Measurements from ENCODE around the gene TEK. TPM values are rescaled to one million over a fixed set of nuclear protein-coding genes. Genes with fewer than 3 reads are reported as not detected.

TEK gene
- total RNA-seq, 1 experiment from 2014 or later = not detected

DNA sequence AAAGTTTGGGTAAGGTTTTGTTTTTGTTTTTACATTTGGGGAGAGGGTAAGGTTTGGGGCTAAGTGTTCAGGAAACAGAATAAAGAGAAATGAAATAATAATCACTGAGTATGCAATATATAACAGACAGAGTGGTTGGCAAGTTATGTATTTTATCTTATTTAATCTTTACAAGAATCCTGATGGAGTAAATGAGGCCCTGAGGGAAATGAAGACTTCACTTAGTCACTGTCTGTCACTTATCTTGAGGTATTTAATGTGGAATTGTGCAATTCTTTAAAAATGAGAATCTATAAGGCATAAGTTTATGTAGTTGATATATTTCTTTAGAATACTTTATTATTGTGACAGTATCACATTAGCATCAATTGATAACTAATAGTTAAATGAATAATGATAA lies 48.1 kb downstream of the TEK start:
- Histone ChIP-seq H3K27me3 (ENCODE audit: insufficient read depth, low read depth) (no peaks in the 10 kb centered on the region), H3K4me2 (no peak overlapping the region), H3K4me3 (no peak overlapping the region), H4K20me1 (ENCODE audit: insufficient read depth) (no peaks in the 10 kb centered on the region), H2AFZ (no peak overlapping the region), H3K27ac (no peak overlapping the region), H3K4me1 (replicated peaks; ENCODE audit: insufficient read depth) (peaks cover 2% of the 10 kb centered on the region), H3K36me3 (ENCODE audit: low read depth) (no peaks in the 10 kb centered on the region), H3K79me2 (ENCODE audit: low read depth) (no peaks in the 10 kb centered on the region), H3K9me3 (ENCODE audit: insufficient read depth, low read depth) (no peaks in the 10 kb centered on the region), H3F3A (ENCODE audit: insufficient read depth, low read depth) (no peaks in the 10 kb centered on the region; the same call in 1 of the 2 replicates), H3K9me2 (ENCODE audit: insufficient read depth) (no peaks in the 10 kb centered on the region)
- TF ChIP-seq, protein P1, sequence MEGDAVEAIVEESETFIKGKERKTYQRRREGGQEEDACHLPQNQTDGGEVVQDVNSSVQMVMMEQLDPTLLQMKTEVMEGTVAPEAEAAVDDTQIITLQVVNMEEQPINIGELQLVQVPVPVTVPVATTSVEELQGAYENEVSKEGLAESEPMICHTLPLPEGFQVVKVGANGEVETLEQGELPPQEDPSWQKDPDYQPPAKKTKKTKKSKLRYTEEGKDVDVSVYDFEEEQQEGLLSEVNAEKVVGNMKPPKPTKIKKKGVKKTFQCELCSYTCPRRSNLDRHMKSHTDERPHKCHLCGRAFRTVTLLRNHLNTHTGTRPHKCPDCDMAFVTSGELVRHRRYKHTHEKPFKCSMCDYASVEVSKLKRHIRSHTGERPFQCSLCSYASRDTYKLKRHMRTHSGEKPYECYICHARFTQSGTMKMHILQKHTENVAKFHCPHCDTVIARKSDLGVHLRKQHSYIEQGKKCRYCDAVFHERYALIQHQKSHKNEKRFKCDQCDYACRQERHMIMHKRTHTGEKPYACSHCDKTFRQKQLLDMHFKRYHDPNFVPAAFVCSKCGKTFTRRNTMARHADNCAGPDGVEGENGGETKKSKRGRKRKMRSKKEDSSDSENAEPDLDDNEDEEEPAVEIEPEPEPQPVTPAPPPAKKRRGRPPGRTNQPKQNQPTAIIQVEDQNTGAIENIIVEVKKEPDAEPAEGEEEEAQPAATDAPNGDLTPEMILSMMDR (conservative IDR thresholded peaks at IDR 0.05) = no peak
- no peak for TF ChIP-seq EZH2 (IDR thresholded peaks at IDR 0.05; ENCODE audit: low read depth)
- BruUV-seq (replicated peaks) = no TSS peak
- intact Hi-C loops (cut with micrococcal nuclease; ENCODE audit: unreplicated experiment) = no loop called here
- ChIA-PET CTCF (no interaction called here), POLR2A (ENCODE audit: unreplicated experiment) (no interaction called here)
- DNase-seq = no peak

DNA sequence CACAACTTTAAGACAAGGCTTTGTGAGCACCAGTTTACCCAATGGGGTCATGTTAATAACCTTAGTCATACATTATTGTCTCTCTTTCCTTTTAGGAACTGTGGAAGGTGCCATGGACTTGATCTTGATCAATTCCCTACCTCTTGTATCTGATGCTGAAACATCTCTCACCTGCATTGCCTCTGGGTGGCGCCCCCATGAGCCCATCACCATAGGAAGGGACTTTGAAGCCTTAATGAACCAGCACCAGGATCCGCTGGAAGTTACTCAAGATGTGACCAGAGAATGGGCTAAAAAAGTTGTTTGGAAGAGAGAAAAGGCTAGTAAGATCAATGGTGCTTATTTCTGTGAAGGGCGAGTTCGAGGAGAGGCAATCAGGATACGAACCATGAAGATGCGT lies 48.7 kb downstream of the TEK start:
- Histone ChIP-seq H3K9me3 (ENCODE audit: insufficient read depth, low read depth) (no peaks in the 10 kb centered on the region), H3K27ac (no peak overlapping the region), H3K9me2 (ENCODE audit: insufficient read depth) (no peaks in the 10 kb centered on the region), H2AFZ (no peak overlapping the region), H3K36me3 (ENCODE audit: low read depth) (no peaks in the 10 kb centered on the region), H3K79me2 (ENCODE audit: low read depth) (no peaks in the 10 kb centered on the region), H3K27me3 (ENCODE audit: insufficient read depth, low read depth) (no peaks in the 10 kb centered on the region), H4K20me1 (ENCODE audit: insufficient read depth) (no peaks in the 10 kb centered on the region), H3K4me1 (replicated peaks; ENCODE audit: insufficient read depth) (no peaks in the 10 kb centered on the region), H3K4me2 (no peak overlapping the region), H3K4me3 (no peak overlapping the region), H3F3A (ENCODE audit: insufficient read depth, low read depth) (no peaks in the 10 kb centered on the region)
- ChIA-PET CTCF (no interaction called here), POLR2A (ENCODE audit: unreplicated experiment) (no interaction called here)
- intact Hi-C loops (cut with micrococcal nuclease; ENCODE audit: unreplicated experiment) = no loop called here
- BruUV-seq (replicated peaks) = no TSS peak
- DNase-seq = no peak
- no peak for TF ChIP-seq EZH2 (IDR thresholded peaks at IDR 0.05; ENCODE audit: low read depth)
- TF ChIP-seq, protein P1 (conservative IDR thresholded peaks at IDR 0.05) = no peak

DNA sequence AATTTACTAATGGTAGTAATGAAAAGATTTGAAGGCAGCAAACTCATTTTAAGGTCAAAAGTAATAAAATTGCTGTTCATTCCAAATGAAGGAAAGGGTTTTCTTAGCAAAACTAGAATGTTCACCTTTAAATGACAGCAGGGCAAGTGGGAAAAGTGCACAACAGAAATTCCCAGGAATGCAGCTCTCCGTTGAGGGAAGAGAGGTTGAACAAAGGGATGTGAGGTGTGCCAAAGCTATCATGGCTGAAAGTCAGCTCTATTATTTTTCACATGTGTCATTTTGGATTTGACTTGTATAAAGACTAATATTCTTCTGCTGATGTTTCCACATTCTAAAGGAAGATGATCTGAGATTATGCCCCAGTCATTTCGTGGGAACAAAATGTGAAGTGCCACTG lies 51.6 kb downstream of the TEK start:
- BruUV-seq (replicated peaks) = no TSS peak
- Histone ChIP-seq H3K27me3 (ENCODE audit: insufficient read depth, low read depth) (no peaks in the 10 kb centered on the region), H4K20me1 (ENCODE audit: insufficient read depth) (no peaks in the 10 kb centered on the region), H3K27ac (no peak overlapping the region), H3K4me1 (replicated peaks; ENCODE audit: insufficient read depth) (no peaks in the 10 kb centered on the region), H3K9me3 (ENCODE audit: insufficient read depth, low read depth) (no peaks in the 10 kb centered on the region), H2AFZ (no peak overlapping the region), H3K4me2 (no peak overlapping the region), H3K79me2 (ENCODE audit: low read depth) (no peaks in the 10 kb centered on the region), H3K4me3 (no peak overlapping the region), H3K9me2 (ENCODE audit: insufficient read depth) (no peaks in the 10 kb centered on the region), H3K36me3 (ENCODE audit: low read depth) (no peaks in the 10 kb centered on the region), H3F3A (ENCODE audit: insufficient read depth, low read depth) (no peaks in the 10 kb centered on the region)
- no peak for TF ChIP-seq EZH2 (IDR thresholded peaks at IDR 0.05; ENCODE audit: low read depth)
- TF ChIP-seq, protein P1 (conservative IDR thresholded peaks at IDR 0.05) = no peak
- intact Hi-C loops (cut with micrococcal nuclease; ENCODE audit: unreplicated experiment) = no loop called here
- ChIA-PET POLR2A (ENCODE audit: unreplicated experiment) (no interaction called here), CTCF (no interaction called here)
- no peak for DNase-seq

All from PC-9 (cell line).